Ishikawa (cell line): Measurements from ENCODE around the gene DOCK8.

Experiments used
- CEBPB ChIP-seq: IDR thresholded peaks from 2 replicates; pipeline ENCODE4 v1.6.1; 2012
- CREB1 ChIP-seq: IDR thresholded peaks from 2 replicates; pipeline ENCODE4 v1.6.1; 2012; ENCODE audit warnings: low read depth
- EGR1 ChIP-seq: IDR thresholded peaks from 2 replicates; pipeline ENCODE4 v1.6.1; 2012
- EP300 ChIP-seq: IDR thresholded peaks from 2 replicates; pipeline ENCODE4 v1.6.1; 2012; ENCODE audit warnings: borderline replicate concordance
- MAX ChIP-seq: IDR thresholded peaks from 2 replicates; pipeline ENCODE4 v1.6.1; 2012
- NFIC ChIP-seq: IDR thresholded peaks from 2 replicates; pipeline ENCODE4 v1.6.1; 2012
- RAD21 ChIP-seq: IDR thresholded peaks from 2 replicates; pipeline ENCODE4 v1.6.1; 2012; ENCODE audit warnings: low read depth
- TEAD4 ChIP-seq: IDR thresholded peaks from 2 replicates; pipeline ENCODE4 v1.6.1; 2012
- YY1 ChIP-seq: IDR thresholded peaks from 2 replicates; pipeline ENCODE4 v1.6.1; 2012; ENCODE audit warnings: low read depth
- ZBTB7A ChIP-seq: IDR thresholded peaks from 2 replicates; pipeline ENCODE4 v1.6.1; 2012; ENCODE audit warnings: low read depth
- TF ChIP-seq, protein P1 (sequence below): IDR thresholded peaks from 2 replicates; pipeline ENCODE4 v1.6.1; 2012; ENCODE audit warnings: low read depth, mild to moderate bottlenecking

DNA sequence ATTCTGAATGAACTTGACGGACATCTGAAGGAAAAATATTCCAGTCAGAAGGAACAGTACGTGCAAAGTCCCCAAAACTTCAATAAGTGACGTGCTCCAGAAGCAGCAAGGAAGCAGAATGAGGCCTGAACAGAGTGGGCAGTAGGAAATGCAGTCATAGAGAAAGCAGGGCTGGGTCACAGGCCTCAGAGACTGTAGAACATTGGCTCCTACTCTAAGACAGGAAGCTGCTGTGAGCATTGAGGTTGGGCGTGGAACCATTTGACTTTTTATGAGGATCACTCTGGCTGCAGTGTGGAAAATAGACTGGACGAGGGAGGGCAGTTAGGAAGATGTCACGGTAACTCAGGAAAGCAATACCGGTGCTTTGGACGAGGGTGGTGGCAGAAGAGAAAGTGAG lies 64.0 kb downstream of the DOCK8 start:
- TF ChIP-seq TEAD4 (no peak), EP300 (no peak), YY1 (no peak), RAD21 (no peak), NFIC (no peak), MAX (no peak), EGR1 (no peak), CEBPB (no peak), ZBTB7A (no peak), CREB1 (no peak)
- TF ChIP-seq, protein P1, sequence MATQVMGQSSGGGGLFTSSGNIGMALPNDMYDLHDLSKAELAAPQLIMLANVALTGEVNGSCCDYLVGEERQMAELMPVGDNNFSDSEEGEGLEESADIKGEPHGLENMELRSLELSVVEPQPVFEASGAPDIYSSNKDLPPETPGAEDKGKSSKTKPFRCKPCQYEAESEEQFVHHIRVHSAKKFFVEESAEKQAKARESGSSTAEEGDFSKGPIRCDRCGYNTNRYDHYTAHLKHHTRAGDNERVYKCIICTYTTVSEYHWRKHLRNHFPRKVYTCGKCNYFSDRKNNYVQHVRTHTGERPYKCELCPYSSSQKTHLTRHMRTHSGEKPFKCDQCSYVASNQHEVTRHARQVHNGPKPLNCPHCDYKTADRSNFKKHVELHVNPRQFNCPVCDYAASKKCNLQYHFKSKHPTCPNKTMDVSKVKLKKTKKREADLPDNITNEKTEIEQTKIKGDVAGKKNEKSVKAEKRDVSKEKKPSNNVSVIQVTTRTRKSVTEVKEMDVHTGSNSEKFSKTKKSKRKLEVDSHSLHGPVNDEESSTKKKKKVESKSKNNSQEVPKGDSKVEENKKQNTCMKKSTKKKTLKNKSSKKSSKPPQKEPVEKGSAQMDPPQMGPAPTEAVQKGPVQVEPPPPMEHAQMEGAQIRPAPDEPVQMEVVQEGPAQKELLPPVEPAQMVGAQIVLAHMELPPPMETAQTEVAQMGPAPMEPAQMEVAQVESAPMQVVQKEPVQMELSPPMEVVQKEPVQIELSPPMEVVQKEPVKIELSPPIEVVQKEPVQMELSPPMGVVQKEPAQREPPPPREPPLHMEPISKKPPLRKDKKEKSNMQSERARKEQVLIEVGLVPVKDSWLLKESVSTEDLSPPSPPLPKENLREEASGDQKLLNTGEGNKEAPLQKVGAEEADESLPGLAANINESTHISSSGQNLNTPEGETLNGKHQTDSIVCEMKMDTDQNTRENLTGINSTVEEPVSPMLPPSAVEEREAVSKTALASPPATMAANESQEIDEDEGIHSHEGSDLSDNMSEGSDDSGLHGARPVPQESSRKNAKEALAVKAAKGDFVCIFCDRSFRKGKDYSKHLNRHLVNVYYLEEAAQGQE: no peak
